Endometrial microvascular endothelial cells (primary cell): ENCODE measurements around the gene PDLIM4. TPM values are rescaled to one million over a fixed set of nuclear protein-coding genes. Genes with fewer than 3 reads are reported as not detected.

Experiments used
- in situ Hi-C: cut with HindIII; loops from 2 replicates; pipeline ENCODE4 v1.10.0; 2017; ENCODE audit warnings: low sequenced_read_pairs, low pct_unique_long_range_greater_than_20kb; ENCODE audit errors: inconsistent ontology term
- total RNA-seq: library from RNA; depleted of rRNA; stranded (reverse); fragments of >200 nt; gene quantifications from one replicate; pipeline ENCODE4 v1.2.3, GENCODE V29; 2015; ENCODE audit errors: inconsistent ontology term

The PDLIM4 gene
- total RNA-seq, 1 donor from 2014 or later, result 113 TPM

- in situ Hi-C loops, result no loop called here
These were observed 62.5 kb downstream of the PDLIM4 start for GRCh38 chr5:132319975-132320374.

GRCh38 chr5:132321109-132321721 is 63.7 kb downstream of the PDLIM4 start:
- in situ Hi-C loops, result no loop called here

GRCh38 chr5:132322266-132322665 is 64.8 kb downstream of the PDLIM4 start:
- in situ Hi-C loops, result no loop called here

Other genes with a start within 250 kb of the PDLIM4 start
- not detected for gene ACSL6, start 246.0 kb upstream of the PDLIM4 start, total RNA-seq
- gene IL3, start 197.0 kb upstream of the PDLIM4 start, total RNA-seq, result not detected
- gene CSF2, start 183.9 kb upstream of the PDLIM4 start, total RNA-seq, result 2.9 TPM
- 49.0 TPM for gene P4HA2, start 29.8 kb upstream of the PDLIM4 start, total RNA-seq
- 8.5 TPM for gene SLC22A4, start 36.7 kb downstream of the PDLIM4 start, total RNA-seq
- gene SLC22A5, start 112.0 kb downstream of the PDLIM4 start, total RNA-seq, result 4.1 TPM
- gene IRF1, start 233.1 kb downstream of the PDLIM4 start, total RNA-seq, result 44.6 TPM